ENCODE measurements around the gene GLP1R. TPM values are rescaled to one million over a fixed set of nuclear protein-coding genes. Genes with fewer than 3 reads are reported as not detected.
"Not testable (repeated sequence)": the region's sequence is repeated elsewhere in the genome, so short reads cannot be mapped to it uniquely, and the experiment has no call there.

Gene GLP1R
- total and polyA plus RNA-seq, 2 of the 4 experiments (the other 2 are of a cell fraction), result not detected

DNA sequence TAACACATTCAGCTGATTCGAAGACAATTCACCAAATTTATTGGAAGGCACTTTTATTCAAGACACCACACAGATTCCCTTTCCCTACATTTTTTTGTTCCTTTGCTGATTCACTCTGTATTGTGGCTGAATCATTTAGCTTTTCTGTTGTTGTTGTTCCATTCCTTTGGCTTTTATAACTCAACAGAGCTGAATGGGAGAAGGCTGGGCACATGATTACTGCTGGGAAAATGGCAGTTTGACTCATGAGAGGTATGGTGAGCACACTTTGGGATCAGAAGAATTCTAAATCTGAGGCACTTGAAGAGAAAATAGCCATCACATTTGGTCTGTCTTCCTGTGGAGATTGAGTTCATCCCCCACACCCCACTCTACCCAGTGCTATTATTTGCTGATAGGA lies 82.1 kb downstream of the GLP1R start:
- H3K56ac ChIP-seq (ENCODE audit: extremely low read depth, insufficient read depth, low read length), result no peak overlapping the region
- H3K9me1 ChIP-seq (ENCODE audit: insufficient read depth, low read length), result no peaks in the 10 kb centered on the region
- no peak overlapping the region for H4K91ac ChIP-seq (ENCODE audit: insufficient read depth, low read depth, low read length)
- dilution Hi-C loops (cut with HindIII; ENCODE audit: low sequenced_read_pairs, unreplicated experiment) (no loop called here), in situ Hi-C loops (cut with MboI; ENCODE audit: low sequenced_read_pairs) (no loop called here), intact Hi-C loops (cut with micrococcal nuclease) (no loop called here)
- no peak overlapping the region for H3K23ac ChIP-seq (ENCODE audit: low read depth, low read length)
- no peaks in the 10 kb centered on the region for H3K79me1 ChIP-seq (ENCODE audit: low read depth in 1 of 2, low read length in 2 of 2)
- no peak overlapping the region for H3K4me2 ChIP-seq (ENCODE audit: low read depth, low read length)
- ChIA-PET CTCF (no interaction called here), POLR2A (ENCODE audit: unreplicated experiment) (no interaction called here)
- H2BK15ac ChIP-seq (ENCODE audit: low read depth, low read length), result no peak overlapping the region
- H3K14ac ChIP-seq (replicated peaks; ENCODE audit: low read depth, low read length), result no peak overlapping the region
- H3K27ac ChIP-seq (ENCODE audit: insufficient read depth, low read length), result no peak overlapping the region
- no peak overlapping the region for H4K5ac ChIP-seq (ENCODE audit: low read depth, low read length)
- no peak overlapping the region for H2BK5ac ChIP-seq (ENCODE audit: low read depth, low read length, poor library complexity, severe bottlenecking)
- no CpG with 5 or more reads among the region's 1 CpG for WGBS, 2 experiments (ENCODE audit: extremely low coverage in 2 of 2, insufficient read length in 1 of 2)
- H3K4me1 ChIP-seq (ENCODE audit: control insufficient read depth, insufficient read depth, low read length), result no peaks in the 10 kb centered on the region
- TF ChIP-seq, protein P1, sequence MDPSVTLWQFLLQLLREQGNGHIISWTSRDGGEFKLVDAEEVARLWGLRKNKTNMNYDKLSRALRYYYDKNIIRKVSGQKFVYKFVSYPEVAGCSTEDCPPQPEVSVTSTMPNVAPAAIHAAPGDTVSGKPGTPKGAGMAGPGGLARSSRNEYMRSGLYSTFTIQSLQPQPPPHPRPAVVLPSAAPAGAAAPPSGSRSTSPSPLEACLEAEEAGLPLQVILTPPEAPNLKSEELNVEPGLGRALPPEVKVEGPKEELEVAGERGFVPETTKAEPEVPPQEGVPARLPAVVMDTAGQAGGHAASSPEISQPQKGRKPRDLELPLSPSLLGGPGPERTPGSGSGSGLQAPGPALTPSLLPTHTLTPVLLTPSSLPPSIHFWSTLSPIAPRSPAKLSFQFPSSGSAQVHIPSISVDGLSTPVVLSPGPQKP (IDR thresholded peaks at IDR 0.05; ENCODE audit: borderline replicate concordance, low read depth, low read length), result no peak
- TF ChIP-seq SMC3 (IDR thresholded peaks at IDR 0.05; ENCODE audit: low read depth, low read length) (no peak), FOS (IDR thresholded peaks at IDR 0.05; ENCODE audit: low read depth, low read length) (no peak), CHD1 (IDR thresholded peaks at IDR 0.05; ENCODE audit: low read depth, low read length) (no peak), NFE2L2 (IDR thresholded peaks at IDR 0.05; ENCODE audit: low read depth, low read length) (no peak), MXI1 (IDR thresholded peaks at IDR 0.05; ENCODE audit: borderline replicate concordance, low read depth, low read length) (no peak)
- H2AK5ac ChIP-seq (ENCODE audit: low read depth, low read length), result no peak overlapping the region
- no peak overlapping the region for H2BK20ac ChIP-seq (ENCODE audit: low read depth, low read length)
- no peak overlapping the region for H2AK9ac ChIP-seq (replicated peaks; ENCODE audit: low read depth, low read length, poor library complexity)
- H3K4ac ChIP-seq (ENCODE audit: low read depth, low read length), result no peak overlapping the region
- H3K9ac ChIP-seq (ENCODE audit: low read depth, low read length), result no peak overlapping the region
- H3K4me3 ChIP-seq (ENCODE audit: insufficient read depth, low read depth, low read length), result no peak overlapping the region
- H3K9me3 ChIP-seq (ENCODE audit: control insufficient read depth, insufficient read depth, low read length), result no peaks in the 10 kb centered on the region
- BruUV-seq (replicated peaks), result no TSS peak
- H2AFZ ChIP-seq (replicated peaks; ENCODE audit: low read length, poor library complexity), result no peak overlapping the region
- H2BK120ac ChIP-seq (ENCODE audit: low read depth, low read length), result no peak overlapping the region
- H4K20me1 ChIP-seq (ENCODE audit: insufficient read depth, low read length), result no peaks in the 10 kb centered on the region
- ATAC-seq (ENCODE audit: low read depth), result no peak
- DNase-seq, result no peak
- H3K36me3 ChIP-seq (ENCODE audit: control insufficient read depth, insufficient read depth, low read length), result no peaks in the 10 kb centered on the region
- no peak overlapping the region for H4K8ac ChIP-seq (ENCODE audit: low read depth in 2 of 2, low read length in 2 of 2)
- no peak overlapping the region for H3K18ac ChIP-seq (ENCODE audit: low read depth, low read length)
- no peaks in the 10 kb centered on the region for H3K27me3 ChIP-seq (ENCODE audit: control insufficient read depth, insufficient read depth, low read length)

DNA sequence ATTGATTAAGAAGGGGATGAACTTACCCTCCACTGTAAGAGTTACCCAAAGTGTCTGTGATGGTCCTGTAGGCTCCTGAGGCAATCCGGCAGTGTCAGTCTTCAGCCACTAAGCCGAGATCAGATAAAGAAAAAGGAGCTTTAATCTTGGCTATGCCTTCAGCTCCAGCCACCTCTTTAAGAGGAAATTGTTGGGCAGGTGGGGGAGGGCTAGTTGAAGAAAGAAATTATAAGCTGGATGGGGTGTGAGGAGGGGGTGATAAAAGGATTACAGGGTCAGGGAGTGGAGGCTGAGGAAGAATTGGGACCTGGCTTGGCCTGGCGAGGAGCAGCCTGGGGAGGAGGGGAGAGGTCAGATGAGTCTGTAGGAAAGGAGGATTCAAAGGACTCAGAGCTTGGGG lies 86.2 kb downstream of the GLP1R start:
- H2BK15ac ChIP-seq (ENCODE audit: low read depth, low read length); H3K4ac ChIP-seq (ENCODE audit: low read depth, low read length); BruUV-seq (replicated peaks); H3K27ac ChIP-seq (ENCODE audit: insufficient read depth, low read length); H3K23ac ChIP-seq (ENCODE audit: low read depth, low read length); CTCF ChIA-PET; H3K36me3 ChIP-seq (ENCODE audit: control insufficient read depth, insufficient read depth, low read length); H3K4me3 ChIP-seq (ENCODE audit: insufficient read depth, low read depth, low read length); POLR2A ChIA-PET (ENCODE audit: unreplicated experiment); H3K79me1 ChIP-seq (ENCODE audit: low read depth in 1 of 2, low read length in 2 of 2); DNase-seq; H4K20me1 ChIP-seq (ENCODE audit: insufficient read depth, low read length); H3K27me3 ChIP-seq (ENCODE audit: control insufficient read depth, insufficient read depth, low read length); H4K8ac ChIP-seq (ENCODE audit: low read depth in 2 of 2, low read length in 2 of 2); dilution Hi-C loops (cut with HindIII; ENCODE audit: low sequenced_read_pairs, unreplicated experiment); H3K9me3 ChIP-seq (ENCODE audit: control insufficient read depth, insufficient read depth, low read length); H3K14ac ChIP-seq (replicated peaks; ENCODE audit: low read depth, low read length); H3K4me1 ChIP-seq (ENCODE audit: control insufficient read depth, insufficient read depth, low read length); H4K5ac ChIP-seq (ENCODE audit: low read depth, low read length); H4K91ac ChIP-seq (ENCODE audit: insufficient read depth, low read depth, low read length); H3K56ac ChIP-seq (ENCODE audit: extremely low read depth, insufficient read depth, low read length); H2AK5ac ChIP-seq (ENCODE audit: low read depth, low read length); H2BK20ac ChIP-seq (ENCODE audit: low read depth, low read length); H2BK5ac ChIP-seq (ENCODE audit: low read depth, low read length, poor library complexity, severe bottlenecking); H3K18ac ChIP-seq (ENCODE audit: low read depth, low read length); intact Hi-C loops (cut with micrococcal nuclease); ATAC-seq (ENCODE audit: low read depth); H3K9me1 ChIP-seq (ENCODE audit: insufficient read depth, low read length); H2BK120ac ChIP-seq (ENCODE audit: low read depth, low read length); H2AFZ ChIP-seq (replicated peaks; ENCODE audit: low read length, poor library complexity); H3K9ac ChIP-seq (ENCODE audit: low read depth, low read length); in situ Hi-C loops (cut with MboI; ENCODE audit: low sequenced_read_pairs); H3K4me2 ChIP-seq (ENCODE audit: low read depth, low read length); H2AK9ac ChIP-seq (replicated peaks; ENCODE audit: low read depth, low read length, poor library complexity): not testable (repeated sequence)
- WGBS, 2 experiments (ENCODE audit: extremely low coverage in 2 of 2, insufficient read length in 1 of 2), result 0% methylated on average over 1 of the region's 3 CpGs; no CpG with 5 or more reads in 1 of the 2 experiments
